HG03135 (cell line): ENCODE data around the gene USF2.

Source experiments
- ATAC-seq: cut with Tn5 transposase; IDR thresholded peaks from one replicate; pipeline ENCODE4 v1.9.1; 2021; ENCODE audit warnings: mild to moderate bottlenecking, moderate library complexity; ENCODE audit not compliant: unreplicated experiment

Gene USF2

GRCh38 chr19:35314031-35314430 is 45.3 kb downstream of the USF2 start:
- no peak for ATAC-seq

- ATAC-seq = no peak
These were observed 46.2 kb downstream of the USF2 start for GRCh38 chr19:35314858-35315470.

DNA sequence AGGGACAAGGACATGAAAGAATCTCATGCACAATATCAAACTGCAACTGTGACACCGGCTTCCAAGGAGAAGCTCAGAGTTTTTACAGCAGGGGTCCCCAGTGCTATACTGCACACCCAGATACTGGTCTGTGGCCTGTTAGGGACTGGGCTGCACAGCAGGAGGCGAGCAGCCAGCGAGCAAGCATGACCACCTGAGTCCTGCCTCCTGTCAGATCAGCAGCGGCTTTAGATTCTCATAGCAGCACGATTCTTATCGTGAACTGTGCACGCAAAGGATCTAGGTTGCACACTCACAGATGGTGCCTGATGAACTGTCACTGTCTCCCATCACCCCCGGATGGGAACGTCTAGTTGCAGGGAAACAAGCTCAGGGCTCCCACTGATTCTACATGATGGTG is 47.1 kb downstream of the USF2 start:
- no peak for ATAC-seq

DNA sequence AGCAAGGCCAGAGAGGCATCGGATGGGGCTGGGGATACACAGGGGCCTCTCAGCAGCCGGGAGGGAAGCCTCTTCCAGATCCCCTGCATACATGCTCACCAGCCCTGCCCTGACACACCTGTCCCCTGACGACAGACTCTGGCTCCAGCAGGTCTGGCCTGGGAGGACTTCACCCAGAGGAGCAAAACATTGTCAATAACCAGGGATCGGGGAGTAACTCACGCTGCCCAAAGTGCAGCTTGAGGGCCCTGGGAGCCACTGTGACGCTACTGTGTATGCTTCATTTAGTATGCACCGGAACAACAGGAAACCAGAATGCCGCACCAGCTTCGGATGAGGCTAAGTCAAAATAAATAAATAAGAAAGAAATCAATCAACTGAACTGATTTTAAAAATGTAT is 47.8 kb downstream of the USF2 start:
- ATAC-seq = no peak

DNA sequence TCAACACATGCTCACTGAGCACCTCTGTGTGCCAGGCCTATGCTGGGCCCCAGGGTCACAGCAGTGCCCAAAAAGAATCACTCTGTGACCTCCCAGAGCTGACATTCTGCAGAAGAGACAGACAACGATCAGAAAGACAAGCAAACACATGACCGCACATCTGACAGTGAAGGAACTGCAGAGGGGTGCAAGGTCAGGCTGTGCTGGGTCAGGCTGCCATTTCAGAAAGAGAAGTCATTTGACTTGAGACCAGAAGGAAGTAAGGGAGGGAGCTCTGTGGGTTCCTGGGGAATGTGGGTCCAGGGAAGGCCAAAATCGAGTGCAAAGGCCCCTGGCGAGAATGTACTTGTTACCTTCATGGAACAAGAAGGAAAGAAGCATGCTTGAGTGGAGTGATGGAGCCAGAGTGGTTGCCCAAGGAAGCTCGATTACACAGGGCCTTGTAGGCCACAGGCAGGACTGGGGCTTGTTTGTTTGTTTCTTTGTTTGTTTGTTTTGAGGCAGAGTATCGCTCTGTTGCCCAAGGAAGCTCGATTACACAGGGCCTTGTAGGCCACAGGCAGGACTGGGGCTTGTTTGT is 48.8 kb downstream of the USF2 start:
- no peak for ATAC-seq

DNA sequence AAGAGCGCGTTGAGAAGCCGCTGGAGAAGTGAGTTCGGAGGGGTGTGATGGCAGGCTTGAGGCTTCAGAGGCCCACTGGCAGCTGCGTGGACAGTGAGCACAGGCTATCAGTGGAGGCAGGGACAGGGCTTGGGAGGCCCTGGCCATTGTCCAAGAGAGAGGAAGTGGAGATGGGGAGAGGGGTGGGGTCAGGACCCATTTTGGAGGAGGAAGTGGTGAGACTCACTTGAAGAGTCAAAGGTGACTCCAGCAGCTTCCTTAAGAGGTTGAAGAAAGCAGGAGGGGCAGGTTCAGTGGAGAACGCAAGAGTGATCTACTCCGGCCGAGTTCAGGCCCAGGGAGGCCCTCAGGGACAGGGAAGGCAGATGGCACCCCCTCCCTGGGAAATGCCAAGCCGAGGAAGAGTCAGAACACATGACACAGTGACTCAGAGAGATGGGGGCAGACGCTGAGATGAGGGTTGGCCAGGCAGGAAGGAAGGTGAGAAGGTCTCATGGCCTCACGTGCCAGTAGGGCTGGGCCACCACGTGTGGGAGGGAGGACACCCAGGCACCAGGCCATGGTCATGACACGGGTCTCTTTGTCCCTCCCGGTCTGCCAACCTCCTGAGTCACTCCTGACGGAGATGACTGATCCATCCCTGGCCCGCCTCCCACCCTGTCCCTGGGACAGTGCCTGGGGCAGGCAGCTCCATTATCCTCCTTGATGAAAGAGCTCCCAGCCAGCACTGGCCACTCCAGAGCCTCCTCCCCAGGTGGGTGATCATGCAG is 50.1 kb downstream of the USF2 start:
- no peak for ATAC-seq

GRCh38 chr19:35320065-35320713 is 51.4 kb downstream of the USF2 start:
- no peak for ATAC-seq

DNA sequence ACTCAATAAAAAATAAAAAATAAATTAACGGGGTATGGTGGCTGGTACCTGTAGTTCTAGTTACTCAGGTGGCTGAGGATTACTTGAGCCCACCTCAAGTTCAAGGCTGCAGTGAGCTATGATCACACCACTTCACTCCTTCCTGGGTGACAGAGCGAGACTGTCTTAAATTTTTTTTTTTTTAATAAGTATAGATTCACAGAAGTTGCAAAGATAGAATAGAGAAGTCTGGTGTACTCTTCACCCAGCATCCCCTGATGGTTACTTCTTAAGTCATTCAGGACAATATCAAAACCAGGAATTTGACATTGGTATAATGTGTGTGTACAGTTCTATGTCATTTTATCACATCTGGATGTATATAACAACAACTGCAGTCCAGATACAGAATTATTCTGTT is 52.5 kb downstream of the USF2 start:
- no peak for ATAC-seq

DNA sequence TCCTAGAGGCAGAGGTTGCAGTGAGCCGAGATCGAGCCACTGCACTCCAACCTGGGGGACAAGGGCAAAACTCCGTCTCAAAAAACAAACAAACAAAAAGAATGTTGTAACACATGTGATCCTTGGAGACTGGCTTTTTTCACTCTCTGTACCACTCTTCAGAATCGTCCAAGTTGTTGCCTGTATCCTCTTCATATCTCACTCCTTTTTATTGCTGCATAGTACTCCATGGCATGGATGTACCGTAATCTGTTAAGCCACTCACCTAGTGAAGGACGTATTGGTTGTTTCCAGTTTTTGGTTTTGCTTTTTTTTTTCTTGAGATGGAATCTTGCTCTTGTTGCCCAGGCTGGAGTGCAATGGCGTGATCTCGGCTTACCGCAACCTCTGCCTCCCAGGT is 53.3 kb downstream of the USF2 start:
- no peak for ATAC-seq

DNA sequence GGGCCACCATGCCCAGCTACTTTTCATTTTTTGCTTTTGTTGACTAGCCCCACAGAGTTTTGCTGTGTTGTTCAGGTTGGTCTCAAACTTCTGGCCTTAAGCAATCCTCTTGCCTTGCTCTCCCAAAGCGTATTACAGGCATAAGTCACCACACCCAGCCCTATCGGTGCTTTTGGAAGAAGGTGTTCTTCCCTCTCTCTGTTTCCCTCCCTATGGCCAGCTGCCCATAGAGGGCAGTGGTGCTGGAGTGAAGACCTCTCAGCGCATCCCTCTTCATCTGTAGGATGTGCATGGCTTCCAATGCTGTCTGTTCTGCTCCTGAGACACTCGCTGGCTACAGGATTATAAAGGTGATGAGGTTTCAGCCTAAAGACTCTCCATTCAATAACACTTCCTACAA is 58.9 kb downstream of the USF2 start:
- no peak for ATAC-seq

DNA sequence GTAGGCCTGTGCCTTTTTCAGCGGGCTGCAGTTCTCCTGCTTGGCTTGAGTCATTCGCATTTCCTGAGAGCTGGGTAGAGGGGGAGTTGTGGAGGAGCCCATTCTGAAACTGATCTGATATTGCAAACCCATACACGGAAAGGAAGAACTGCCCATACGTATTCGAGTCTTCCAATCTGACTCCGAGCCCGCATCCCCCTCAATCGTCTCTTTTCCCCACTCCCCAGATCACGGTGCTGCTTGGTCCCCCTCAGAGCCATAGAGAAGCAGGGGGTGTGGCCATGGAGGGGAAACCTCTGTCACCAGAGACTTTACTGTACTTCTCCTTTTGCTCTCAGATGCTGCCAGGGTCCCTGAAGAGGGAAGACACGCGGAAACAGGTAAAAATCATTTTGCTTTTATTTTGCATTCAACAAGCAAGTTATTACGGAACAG is 60.1 kb downstream of the USF2 start, which contains the start of gene CD22:
Gene CD22 (plus strand): TSS at position 337 of the 435 bp plus-strand sequence. CDS start 2,854 bp downstream, outside the sequence.
- ATAC-seq = no peak

DNA sequence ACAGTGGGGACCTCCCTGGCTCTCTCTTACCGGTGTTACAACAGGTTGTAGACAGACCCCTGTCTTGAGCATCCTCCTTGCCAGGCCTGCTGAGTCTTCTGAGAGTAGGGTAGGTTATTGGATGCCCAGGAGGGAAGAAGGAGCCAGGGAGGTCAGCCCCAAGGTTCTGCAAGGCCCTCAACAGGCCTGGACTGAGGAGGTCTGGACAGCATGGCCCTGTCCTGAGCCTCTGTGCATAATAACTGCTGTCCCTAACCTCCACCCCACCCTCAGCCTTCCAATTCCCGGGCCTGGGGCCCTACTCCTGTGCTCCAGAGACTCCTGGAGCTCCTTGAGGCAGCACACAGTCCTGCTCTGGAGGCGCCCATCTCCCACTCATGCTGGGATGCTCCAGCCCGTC is 60.6 kb downstream of the USF2 start:
- ATAC-seq = no peak
